ENCODE results near the gene TBC1D8B.
"Not testable (repeated sequence)": the region's sequence is repeated elsewhere in the genome, so short reads cannot be mapped to it uniquely, and the experiment has no call there.

Gene TBC1D8B

GRCh38 chrX:106802388-106803275 lies at the start of gene TBC1D8B:
Gene TBC1D8B (plus strand): TSS chrX:106802673. CDS start chrX:106802854, 181 bp downstream.
- DNase-seq, result peak; percentile 3 to 58

GRCh38 chrX:106769288-106769687 lies 33.2 kb upstream of the TBC1D8B start:
- DNase-seq, result not testable (repeated sequence)

- no peak for DNase-seq
Observed at GRCh38 chrX:106774981-106775380, 27.5 kb upstream of the TBC1D8B start.

DNA sequence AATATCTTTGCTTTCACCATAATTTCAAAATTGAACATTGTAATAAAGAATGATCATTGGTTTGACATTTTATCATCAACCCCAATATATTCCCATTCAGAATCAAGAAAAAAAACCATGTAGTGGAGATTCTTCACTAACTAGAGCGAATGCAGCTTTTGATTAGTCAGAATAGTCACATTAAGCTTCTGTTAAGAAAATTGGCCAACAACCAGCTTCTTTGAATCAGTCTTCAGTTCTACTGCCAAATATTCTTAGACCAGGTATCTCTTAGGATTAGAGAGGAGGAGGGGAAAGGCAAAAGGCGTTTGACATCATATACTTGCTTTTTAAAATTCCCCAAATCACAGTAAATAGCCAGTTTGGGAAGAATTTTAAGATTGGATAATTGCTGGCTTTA lies 22.2 kb upstream of the TBC1D8B start:
- DNase-seq, result no peak

GRCh38 chrX:106780664-106781377 lies 21.7 kb upstream of the TBC1D8B start:
- DNase-seq, result no peak

DNA sequence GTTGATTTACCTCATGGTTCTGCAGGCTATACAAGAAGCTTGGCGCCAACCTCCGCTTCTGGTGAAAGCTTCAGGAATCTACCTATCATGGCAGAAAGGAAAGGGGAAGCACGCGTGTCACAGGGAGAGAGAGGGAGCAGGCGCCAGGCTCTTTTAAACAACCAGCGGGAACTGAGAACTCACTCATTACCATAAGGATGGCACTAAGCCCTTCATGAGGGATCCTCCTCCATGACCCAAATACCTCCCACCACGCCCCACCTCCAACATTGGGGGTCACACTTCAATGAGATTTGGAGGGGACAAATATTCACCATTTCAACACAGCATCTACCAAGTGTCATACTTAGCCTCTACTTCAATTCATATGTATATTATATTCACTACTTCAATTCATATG lies 18.8 kb upstream of the TBC1D8B start:
- no peak for DNase-seq

DNA sequence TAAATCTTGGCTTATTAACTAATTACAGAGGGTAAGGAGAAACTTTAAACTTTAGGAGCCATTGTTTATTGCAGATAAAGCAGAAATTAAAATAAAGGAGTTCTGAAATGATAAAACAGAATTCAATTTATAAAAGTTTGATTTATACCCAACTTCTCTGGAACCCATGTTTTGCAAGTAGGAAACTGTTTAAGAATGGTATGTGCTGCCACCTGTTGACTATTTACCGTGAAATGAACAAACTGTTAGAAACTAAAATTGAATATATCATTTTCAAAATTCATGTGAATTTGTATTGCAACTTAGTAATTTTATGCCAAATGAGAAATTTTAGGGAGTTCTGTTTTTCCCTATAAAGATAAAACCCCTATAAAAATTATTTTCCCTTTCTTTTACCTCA lies 11.0 kb upstream of the TBC1D8B start:
- no peak for DNase-seq

- DNase-seq, result no peak
Observed at GRCh38 chrX:106802063-106802387, 448 bp upstream of the TBC1D8B start.

GRCh38 chrX:106811131-106811910 lies 8.8 kb downstream of the TBC1D8B start:
- DNase-seq, result no peak

DNA sequence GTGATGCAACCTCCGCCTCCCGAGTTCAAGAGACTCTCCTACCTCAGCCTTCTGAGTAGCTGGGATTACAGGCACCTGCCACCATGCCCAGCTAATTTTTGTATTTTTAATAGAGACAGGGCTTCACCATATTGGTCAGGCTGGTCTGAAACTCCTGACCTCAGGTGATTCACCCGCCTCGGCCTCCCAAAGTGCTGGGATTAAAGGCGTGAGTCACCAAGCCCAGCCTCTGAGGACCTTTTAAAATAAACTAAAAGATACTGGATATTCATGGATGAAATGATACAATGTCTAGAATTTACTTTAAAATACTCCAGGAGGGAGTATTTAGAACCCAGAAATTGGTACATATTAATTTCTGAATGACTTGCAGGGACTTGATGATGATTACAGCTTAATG lies 10.5 kb downstream of the TBC1D8B start:
- DNase-seq, result not testable (repeated sequence)

GRCh38 chrX:106814093-106814492 lies 11.6 kb downstream of the TBC1D8B start:
- not testable (repeated sequence) for DNase-seq

DNA sequence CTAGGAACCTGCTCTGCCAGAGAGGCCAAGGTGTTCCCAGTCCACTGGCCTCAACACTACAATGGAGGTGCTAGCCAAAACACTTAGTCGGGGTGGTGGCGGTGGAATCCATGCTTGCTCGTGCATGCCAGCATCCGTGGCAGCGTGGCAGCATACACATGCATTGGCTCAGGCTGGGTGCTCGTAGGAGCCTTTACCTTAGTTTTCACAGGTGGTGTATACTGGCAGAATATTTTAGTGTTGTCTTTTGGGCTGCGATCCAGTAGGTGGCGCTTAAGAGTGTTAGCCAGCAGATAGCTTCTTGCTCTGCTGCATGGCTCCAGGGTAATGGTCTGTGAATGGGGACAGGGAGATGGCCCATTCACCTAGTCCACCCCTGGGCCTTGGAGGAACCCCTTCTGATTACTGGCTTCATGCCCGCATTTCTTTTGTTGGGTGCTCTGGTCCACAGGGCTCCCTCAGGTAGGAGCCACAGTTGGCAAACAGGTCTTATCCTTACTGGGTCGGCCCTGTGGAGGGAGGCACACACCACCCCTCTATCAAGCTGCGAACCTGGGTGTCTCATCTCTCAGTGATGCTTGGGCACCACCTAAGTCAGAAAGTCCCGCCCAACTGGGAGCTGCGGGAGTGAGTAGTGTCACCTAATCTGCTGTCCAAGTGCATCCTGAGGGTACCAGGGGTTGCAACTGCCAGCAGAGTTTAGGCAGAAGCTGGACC lies 60.7 kb downstream of the TBC1D8B start:
- peak in 1 of 2 donors; percentile 3 for DNase-seq

GRCh38 chrX:106863697-106864096 lies 61.2 kb downstream of the TBC1D8B start:
- DNase-seq, result no peak

DNA sequence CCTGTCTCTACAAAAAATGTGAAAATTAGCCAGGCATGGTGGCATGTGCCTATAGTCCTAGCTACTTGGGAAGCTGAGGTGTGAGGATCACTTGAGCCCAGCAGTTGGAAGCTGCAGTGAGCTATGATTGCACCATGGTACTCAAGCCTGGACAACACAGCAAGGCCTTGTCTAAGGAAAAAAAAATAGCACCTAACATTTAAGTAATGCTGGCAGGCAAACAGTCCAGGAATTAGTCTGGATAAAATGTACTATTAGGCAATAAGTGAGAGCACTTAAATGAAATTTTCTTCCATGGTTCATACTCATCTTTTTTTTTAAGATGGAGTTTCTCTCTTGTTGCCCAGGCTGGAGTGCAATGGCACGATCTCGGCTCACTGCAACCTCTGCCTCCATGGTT lies 70.3 kb downstream of the TBC1D8B start:
- not testable (repeated sequence) for DNase-seq

DNA sequence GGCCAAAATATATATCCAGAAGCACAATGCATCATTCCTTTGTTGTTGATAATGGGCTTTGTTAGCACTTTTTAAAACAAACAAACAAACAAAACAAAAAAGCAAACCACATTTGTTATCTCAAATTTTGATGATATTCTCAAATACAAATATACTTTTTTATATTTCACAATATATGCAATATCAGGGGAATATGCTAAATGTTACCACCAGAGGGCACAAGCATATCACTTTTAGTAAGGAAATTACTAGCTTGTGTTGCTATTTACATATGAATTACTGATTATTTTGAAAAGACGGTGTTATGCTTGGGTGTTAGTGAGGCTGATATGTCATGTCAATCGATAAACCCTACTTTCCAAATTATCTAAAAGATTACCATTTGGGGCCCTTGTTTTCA lies 71.6 kb downstream of the TBC1D8B start:
- DNase-seq, result peak in 1 of 2 donors; percentile 29

DNA sequence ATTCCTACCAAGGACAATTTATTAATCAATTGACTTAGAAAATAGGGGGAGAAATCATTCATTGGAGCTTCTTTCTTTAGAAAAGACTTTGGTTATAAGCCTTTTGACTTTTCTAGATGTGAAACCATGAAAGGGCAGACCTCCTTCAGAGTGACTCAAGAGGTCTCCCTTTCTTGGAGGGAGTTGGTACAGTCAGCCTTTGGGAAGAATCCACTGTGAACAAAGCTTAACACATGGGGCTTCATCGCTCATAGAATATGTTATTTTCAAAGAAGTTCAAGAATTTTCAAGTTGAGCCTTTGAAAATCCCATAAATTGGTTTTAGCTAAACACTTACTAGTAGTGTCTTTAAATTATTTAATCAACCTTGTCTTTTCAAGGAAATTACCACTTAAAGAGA lies 72.7 kb downstream of the TBC1D8B start:
- DNase-seq, result no peak

- DNase-seq, result no peak
Observed at GRCh38 chrX:106889468-106889867, 87.0 kb downstream of the TBC1D8B start.

DNA sequence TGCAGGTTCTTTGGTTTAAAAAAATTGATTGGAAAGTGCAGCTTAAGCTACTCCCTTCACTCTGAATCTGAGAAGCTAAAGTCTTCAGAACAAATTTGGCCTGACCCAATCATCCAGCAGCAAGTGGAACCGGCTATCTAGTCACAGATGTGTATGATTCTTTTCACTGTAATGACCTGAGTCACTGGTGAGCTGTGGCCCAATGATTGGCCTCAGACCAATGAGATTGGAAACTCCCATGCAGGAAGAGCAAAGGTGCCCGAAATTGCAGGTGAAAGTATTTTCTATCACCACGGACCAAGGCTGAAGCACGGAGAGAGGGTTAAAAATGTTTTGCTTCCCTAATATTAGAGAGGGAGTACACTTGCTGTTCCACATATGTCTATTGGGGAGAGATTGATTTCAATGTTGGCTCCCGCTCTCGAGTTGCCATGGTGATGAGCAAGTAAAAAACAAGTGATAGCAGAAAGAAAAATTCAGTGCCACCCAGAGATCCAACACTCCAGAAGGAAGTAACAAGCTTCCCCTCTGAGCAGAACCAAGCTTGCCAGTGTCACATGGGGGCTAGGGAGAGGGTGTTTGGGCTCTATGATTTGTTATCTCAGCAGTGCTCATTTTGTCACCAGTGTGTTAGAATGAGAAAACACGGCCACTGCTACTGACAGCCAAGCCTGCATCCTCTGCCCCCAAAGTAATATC lies 89.4 kb downstream of the TBC1D8B start:
- no peak for DNase-seq

- DNase-seq, result peak; percentile 31 to 48
Observed at GRCh38 chrX:106894392-106894909, 92.0 kb downstream of the TBC1D8B start.

DNA sequence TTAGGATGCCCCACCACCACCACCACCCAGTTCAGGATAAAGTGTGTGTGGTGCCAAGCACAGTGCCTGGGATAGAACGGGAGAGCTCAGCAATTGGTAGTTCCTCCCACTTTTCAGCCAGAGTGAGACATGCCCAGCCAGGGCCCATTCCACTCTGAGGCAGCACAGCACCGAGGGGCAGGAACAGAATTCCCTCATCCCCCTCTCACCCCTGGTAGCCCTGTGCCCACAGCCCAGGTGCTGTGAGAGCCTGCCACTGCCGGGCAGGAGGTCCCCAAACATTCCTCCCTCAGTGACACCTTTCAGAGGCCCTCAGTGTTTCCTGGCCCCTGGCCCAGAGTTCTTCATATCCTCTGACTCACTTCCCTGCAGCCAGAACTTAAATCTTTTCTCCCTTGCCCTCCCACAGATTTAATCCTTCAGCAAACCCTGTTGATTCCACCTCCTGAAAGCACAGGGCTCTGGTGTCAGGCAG lies 92.5 kb downstream of the TBC1D8B start:
- DNase-seq, result no peak

DNA sequence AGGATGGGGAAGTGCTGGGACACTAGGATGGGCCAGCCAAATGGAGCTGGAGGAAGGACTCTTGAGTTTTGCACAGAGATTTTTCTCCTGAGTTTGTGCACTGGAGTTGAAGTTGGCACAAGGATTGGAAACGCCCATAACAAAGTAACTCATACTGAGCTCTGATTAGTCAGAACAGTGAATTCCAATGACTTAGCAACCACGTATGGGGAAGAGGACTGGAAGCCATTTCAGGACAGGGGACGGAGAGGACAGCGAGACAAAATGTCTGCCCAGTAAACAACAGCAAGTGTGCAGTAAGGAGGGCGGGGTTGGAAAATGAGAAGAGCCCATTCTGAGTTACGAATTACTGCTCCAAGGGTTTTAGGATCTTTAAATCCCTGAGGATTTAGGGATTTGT lies 94.8 kb downstream of the TBC1D8B start:
- no peak for DNase-seq

- DNase-seq, result peak; percentile 9 to 53
Observed at GRCh38 chrX:106898462-106898861, 96.0 kb downstream of the TBC1D8B start.
